Measurements from ENCODE around the gene DHRS7B. TPM values are rescaled to one million over a fixed set of nuclear protein-coding genes. Genes with fewer than 3 reads are reported as not detected.

Gene DHRS7B
- total RNA-seq, 1 experiment from 2014 or later: 19.0 TPM

DNA sequence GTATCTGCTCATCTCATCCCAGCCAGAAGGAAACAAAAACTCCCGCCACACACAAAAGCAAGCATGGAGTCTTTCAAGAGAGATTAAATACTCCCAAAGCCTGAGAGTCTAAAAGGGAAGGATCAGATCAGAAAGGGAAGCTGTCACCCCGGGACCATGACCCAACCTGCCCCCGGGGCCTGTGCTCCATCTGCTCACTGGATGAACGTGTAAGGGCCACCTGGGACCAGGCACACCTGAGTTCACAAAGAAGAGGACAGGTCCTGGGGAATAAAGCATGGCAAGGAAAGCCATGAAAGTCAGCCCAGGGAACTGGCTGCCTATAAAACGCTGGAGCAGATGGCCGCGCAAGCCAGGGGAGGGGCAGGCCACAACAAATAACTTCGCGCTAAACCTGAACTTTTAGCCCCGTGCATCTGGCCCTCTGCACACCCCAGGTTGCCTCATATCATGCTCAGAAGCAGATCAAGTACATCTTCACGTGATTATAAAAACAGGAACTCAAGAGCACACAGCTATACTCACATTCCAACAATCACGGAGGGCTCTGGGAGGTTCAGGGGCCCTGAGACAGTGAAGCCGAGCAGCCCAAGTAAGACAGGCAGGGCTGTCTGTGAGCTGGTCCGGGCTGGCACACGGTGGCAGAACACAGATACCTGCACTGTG lies 83.8 kb downstream of the DHRS7B start:
- TF ChIP-seq, protein P1, sequence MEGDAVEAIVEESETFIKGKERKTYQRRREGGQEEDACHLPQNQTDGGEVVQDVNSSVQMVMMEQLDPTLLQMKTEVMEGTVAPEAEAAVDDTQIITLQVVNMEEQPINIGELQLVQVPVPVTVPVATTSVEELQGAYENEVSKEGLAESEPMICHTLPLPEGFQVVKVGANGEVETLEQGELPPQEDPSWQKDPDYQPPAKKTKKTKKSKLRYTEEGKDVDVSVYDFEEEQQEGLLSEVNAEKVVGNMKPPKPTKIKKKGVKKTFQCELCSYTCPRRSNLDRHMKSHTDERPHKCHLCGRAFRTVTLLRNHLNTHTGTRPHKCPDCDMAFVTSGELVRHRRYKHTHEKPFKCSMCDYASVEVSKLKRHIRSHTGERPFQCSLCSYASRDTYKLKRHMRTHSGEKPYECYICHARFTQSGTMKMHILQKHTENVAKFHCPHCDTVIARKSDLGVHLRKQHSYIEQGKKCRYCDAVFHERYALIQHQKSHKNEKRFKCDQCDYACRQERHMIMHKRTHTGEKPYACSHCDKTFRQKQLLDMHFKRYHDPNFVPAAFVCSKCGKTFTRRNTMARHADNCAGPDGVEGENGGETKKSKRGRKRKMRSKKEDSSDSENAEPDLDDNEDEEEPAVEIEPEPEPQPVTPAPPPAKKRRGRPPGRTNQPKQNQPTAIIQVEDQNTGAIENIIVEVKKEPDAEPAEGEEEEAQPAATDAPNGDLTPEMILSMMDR (conservative IDR thresholded peaks at IDR 0.05; ENCODE audit: low read depth, low read length): no peak
- TF ChIP-seq EZH2 (IDR thresholded peaks at IDR 0.05; ENCODE audit: borderline replicate concordance, low read depth, low read length, poor library complexity, severe bottlenecking): no peak
- Histone ChIP-seq H3K27me3 (replicated peaks; ENCODE audit: insufficient read depth, low read depth, low read length, poor library complexity) (no peaks in the 10 kb centered on the region), H3K4me3 (ENCODE audit: low read depth, low read length, poor library complexity, severe bottlenecking) (no peak overlapping the region), H3K4me1 (ENCODE audit: insufficient read depth, low read length, poor library complexity, severe bottlenecking) (no peaks in the 10 kb centered on the region), H3K36me3 (ENCODE audit: insufficient read depth, low read length, poor library complexity, severe bottlenecking) (peaks cover 29% of the 10 kb centered on the region), H3K27ac (ENCODE audit: low read depth, low read length, poor library complexity, severe bottlenecking) (no peak overlapping the region), H3K9me3 (ENCODE audit: low read depth, low read length, poor library complexity, severe bottlenecking) (no peaks in the 10 kb centered on the region)
- CTCF ChIA-PET: no interaction called here
- no peak for DNase-seq (ENCODE audit: low spot score)
- POLR2A ChIA-PET (ENCODE audit: low non-redundant PET): no interaction called here
- intact Hi-C loops (cut with micrococcal nuclease; ENCODE audit: unreplicated experiment): loop anchor here (5.0 to 10.0 kb wide), 2 partner anchors 168 to 304 kb away; partner anchors contain the start of gene USP22
- BruUV-seq (replicated peaks): no TSS peak

DNA sequence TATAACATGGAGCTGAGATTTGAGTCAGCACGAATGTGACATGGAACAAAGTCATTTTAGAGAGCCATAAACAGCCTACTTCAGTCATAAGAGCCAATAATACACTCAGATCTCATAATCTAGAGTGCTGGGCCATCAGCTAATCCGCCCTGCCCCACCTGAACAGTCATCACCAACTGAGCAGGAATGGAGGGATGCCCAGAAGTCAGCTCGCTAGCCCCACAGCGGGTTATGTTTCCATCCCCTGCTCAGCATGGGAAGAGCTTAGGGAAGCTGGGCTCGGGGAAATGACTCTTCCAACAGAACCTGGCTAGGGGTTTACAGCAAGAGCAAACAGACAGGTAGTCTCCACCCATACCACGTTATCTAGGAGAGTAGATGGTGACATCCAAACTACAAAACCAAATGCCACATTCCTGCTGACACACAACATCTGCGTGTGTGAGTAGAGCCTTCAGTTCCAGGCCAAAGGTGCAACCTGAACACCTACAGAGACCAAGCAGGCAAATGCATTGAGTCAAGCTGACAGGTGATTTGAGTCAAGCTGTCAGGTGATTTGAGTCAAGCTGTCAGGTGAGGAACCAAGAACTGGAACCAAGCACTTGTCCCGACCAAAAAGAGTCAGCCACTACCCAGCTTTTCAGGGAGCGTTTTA lies 85.2 kb downstream of the DHRS7B start:
- intact Hi-C loops (cut with micrococcal nuclease; ENCODE audit: unreplicated experiment): loop anchor here (5.0 to 10.0 kb wide), 2 partner anchors 170 to 303 kb away; partner anchors contain the start of gene USP22
- ChIA-PET POLR2A (ENCODE audit: low non-redundant PET) (no interaction called here), CTCF (interaction anchor here (1.1 kb wide), 1 partner anchor 219 kb away, joined by 3 read pairs; no protein-coding TSS in a partner anchor)

DNA sequence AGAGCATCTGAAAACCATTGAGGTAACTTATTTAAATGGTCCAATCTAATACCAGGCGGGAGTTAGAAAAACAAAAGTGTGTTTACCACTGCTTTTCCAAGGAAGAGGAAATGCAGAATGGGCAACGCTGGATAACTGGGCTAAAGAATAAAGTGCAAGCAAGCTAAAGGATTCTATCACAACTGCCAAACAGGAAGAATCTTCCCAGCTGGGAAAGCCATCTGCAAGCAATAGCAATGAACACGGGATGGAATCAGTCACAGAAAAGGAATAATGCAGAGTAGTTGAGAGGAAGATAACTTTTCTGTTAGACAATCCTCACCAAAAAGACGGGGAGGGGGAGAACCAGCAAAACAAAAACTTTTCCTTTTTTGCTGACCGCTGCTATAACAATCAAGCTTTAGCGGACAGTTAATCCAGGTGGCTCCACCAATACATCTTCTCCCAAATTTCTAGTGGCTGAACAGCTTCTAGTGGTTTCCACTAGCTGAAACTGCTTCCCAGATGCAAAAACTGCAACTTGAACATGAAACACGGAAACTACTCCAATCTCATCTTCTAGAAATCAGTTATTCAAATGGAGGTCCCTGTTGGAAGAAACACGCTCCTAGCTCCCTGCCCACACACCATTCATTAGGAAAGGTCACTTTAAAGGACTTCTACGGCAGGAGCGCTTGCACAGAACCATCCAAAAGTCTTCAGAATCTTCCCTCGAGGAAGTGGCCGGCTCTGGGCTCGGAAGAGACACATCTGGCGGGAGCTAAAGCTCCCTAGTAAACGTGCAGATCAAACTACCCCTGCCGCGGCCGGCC lies 86.3 kb downstream of the DHRS7B start:
- H3K4me3 ChIP-seq (ENCODE audit: low read depth, low read length, poor library complexity, severe bottlenecking): peak overlapping the region; percentile 99
- ChIA-PET POLR2A (ENCODE audit: low non-redundant PET) (interaction anchor here (0.5 kb wide), 1 partner anchor 1462 kb away, joined by 3 read pairs; no protein-coding TSS in a partner anchor), CTCF (interaction anchor here (0.7 kb wide), 1 partner anchor 1093 kb away, joined by 3 read pairs; no protein-coding TSS in a partner anchor)
- peak overlapping the region; percentile 97 for H3K27ac ChIP-seq (ENCODE audit: low read depth, low read length, poor library complexity, severe bottlenecking)
- BruUV-seq (replicated peaks): TSS peak; percentile 57
- H3K36me3 ChIP-seq (ENCODE audit: insufficient read depth, low read length, poor library complexity, severe bottlenecking): peaks cover 24% of the 10 kb centered on the region
- H3K4me1 ChIP-seq (ENCODE audit: insufficient read depth, low read length, poor library complexity, severe bottlenecking): no peaks in the 10 kb centered on the region
- intact Hi-C loops (cut with micrococcal nuclease; ENCODE audit: unreplicated experiment): loop anchor here (5.0 to 10.0 kb wide), 2 partner anchors 171 to 302 kb away; partner anchors contain the start of gene USP22
- TF ChIP-seq, protein P1 (conservative IDR thresholded peaks at IDR 0.05; ENCODE audit: low read depth, low read length): no peak
- no peak for TF ChIP-seq EZH2 (IDR thresholded peaks at IDR 0.05; ENCODE audit: borderline replicate concordance, low read depth, low read length, poor library complexity, severe bottlenecking)
- H3K9me3 ChIP-seq (ENCODE audit: low read depth, low read length, poor library complexity, severe bottlenecking): no peaks in the 10 kb centered on the region
- no peak for DNase-seq (ENCODE audit: low spot score)
- H3K27me3 ChIP-seq (replicated peaks; ENCODE audit: insufficient read depth, low read depth, low read length, poor library complexity): no peaks in the 10 kb centered on the region

More for the DNA sequence above, 85.2 kb downstream of the DHRS7B start:
- Histone ChIP-seq H3K36me3 (ENCODE audit: insufficient read depth, low read length, poor library complexity, severe bottlenecking) (peaks cover 25% of the 10 kb centered on the region), H3K27me3 (replicated peaks; ENCODE audit: insufficient read depth, low read depth, low read length, poor library complexity) (no peaks in the 10 kb centered on the region), H3K4me1 (ENCODE audit: insufficient read depth, low read length, poor library complexity, severe bottlenecking) (no peaks in the 10 kb centered on the region), H3K27ac (ENCODE audit: low read depth, low read length, poor library complexity, severe bottlenecking) (no peak overlapping the region), H3K4me3 (ENCODE audit: low read depth, low read length, poor library complexity, severe bottlenecking) (no peak overlapping the region), H3K9me3 (ENCODE audit: low read depth, low read length, poor library complexity, severe bottlenecking) (no peaks in the 10 kb centered on the region)
- BruUV-seq (replicated peaks): no TSS peak
- TF ChIP-seq, protein P1 (conservative IDR thresholded peaks at IDR 0.05; ENCODE audit: low read depth, low read length): no peak
- TF ChIP-seq EZH2 (IDR thresholded peaks at IDR 0.05; ENCODE audit: borderline replicate concordance, low read depth, low read length, poor library complexity, severe bottlenecking): no peak
- DNase-seq (ENCODE audit: low spot score): no peak

Measured in A673 (cell line).